Measurements from ENCODE around the gene UBALD1.
"Not testable (repeated sequence)": the region's sequence is repeated elsewhere in the genome, so short reads cannot be mapped to it uniquely, and the experiment has no call there.

The UBALD1 gene

GRCh38 chr16:4591706-4592470 lies 22.8 kb downstream of the UBALD1 start:
- DNase-seq, result no peak

GRCh38 chr16:4591191-4591590 lies 23.5 kb downstream of the UBALD1 start:
- DNase-seq, result no peak

- DNase-seq, result no peak
Observed at GRCh38 chr16:4588961-4589360, 25.7 kb downstream of the UBALD1 start.

- no peak for DNase-seq
Observed at GRCh38 chr16:4588386-4588785, 26.3 kb downstream of the UBALD1 start.

- no peak for DNase-seq
Observed at GRCh38 chr16:4586291-4586690, 28.4 kb downstream of the UBALD1 start.

- no peak for DNase-seq
Observed at GRCh38 chr16:4583906-4584305, 30.8 kb downstream of the UBALD1 start.

GRCh38 chr16:4580250-4580649 lies 34.4 kb downstream of the UBALD1 start:
- no peak for DNase-seq

GRCh38 chr16:4578961-4579530 lies 35.6 kb downstream of the UBALD1 start:
- no peak for DNase-seq

- no peak for DNase-seq
Observed at GRCh38 chr16:4576008-4576407, 38.7 kb downstream of the UBALD1 start.

- DNase-seq, result peak in 1 of 2 donors; percentile 48
Observed at GRCh38 chr16:4574919-4575705, 39.6 kb downstream of the UBALD1 start.

- not testable (repeated sequence) for DNase-seq
Observed at GRCh38 chr16:4573926-4574325, 40.8 kb downstream of the UBALD1 start.

- DNase-seq, result peak in 1 of 2 donors; percentile 82
Observed at GRCh38 chr16:4572715-4573114, 42.0 kb downstream of the UBALD1 start.

- no peak for DNase-seq
Observed at GRCh38 chr16:4570688-4571321, 43.9 kb downstream of the UBALD1 start.

GRCh38 chr16:4570086-4570485 lies 44.6 kb downstream of the UBALD1 start:
- no peak for DNase-seq

- DNase-seq, result no peak
Observed at GRCh38 chr16:4566144-4566543, 48.5 kb downstream of the UBALD1 start.

- DNase-seq, result no peak
Observed at GRCh38 chr16:4564661-4565267, 49.9 kb downstream of the UBALD1 start.

- DNase-seq, result no peak
Observed at GRCh38 chr16:4561596-4561995, 53.1 kb downstream of the UBALD1 start.
